Neural progenitor cell (in vitro differentiated cells): ENCODE data around the gene PLAC8L1.

Experiments used
- EZH2 ChIP-seq: fragments of 200-600 bp; sonication (generic); IDR thresholded peaks from 2 replicates; pipeline ENCODE4 v1.6.1; 2017; ENCODE audit warnings: antibody characterized with exemption, mild to moderate bottlenecking, moderate library complexity
- EZH2phosphoT487 ChIP-seq: fragments of 200-600 bp; sonication (generic); IDR thresholded peaks from 2 replicates; pipeline ENCODE4 v1.6.1; 2017; ENCODE audit warnings: antibody characterized with exemption
- TF ChIP-seq, protein P1 (sequence below): fragments of 200-600 bp; sonication (generic); IDR thresholded peaks from 2 replicates; pipeline ENCODE4 v1.5.1; 2017; ENCODE audit warnings: antibody characterized with exemption, mild to moderate bottlenecking

DNA sequence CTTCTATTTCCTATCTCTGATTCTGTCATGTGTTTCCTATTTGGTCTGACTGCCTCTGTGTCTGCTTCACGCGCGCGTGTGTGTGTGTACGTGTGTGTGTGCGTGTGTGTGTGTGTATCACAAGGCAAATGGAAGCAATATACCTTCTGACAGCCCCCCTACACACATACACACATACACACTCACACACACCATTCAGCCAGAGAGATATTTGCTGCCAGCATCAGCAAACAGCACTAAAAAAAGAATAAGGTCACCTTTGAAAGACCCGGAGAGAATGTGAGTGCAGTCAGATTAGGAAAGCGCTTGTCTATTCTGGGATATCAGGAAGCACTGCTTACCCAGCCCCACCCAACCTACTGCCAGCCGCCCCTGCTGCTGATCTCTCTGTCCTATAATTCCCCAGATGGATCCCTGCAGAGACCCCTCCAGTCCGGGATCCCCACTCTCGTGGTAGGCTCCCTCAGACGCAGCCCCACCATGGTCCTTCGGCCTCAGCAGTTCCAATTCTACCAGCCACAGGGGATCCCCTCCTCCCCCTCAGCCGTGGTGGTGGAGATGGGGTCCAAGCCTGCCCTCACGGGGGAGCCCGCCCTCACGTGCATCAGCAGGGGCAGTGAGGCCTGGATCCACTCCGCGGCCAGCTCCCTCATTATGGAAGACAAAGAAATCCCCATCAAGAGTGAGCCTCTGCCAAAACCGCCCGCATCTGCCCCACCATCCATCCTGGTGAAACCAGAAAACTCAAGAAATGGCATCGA, 45.7 kb downstream of the PLAC8L1 start:
- TF ChIP-seq EZH2 = no peak
- TF ChIP-seq, protein P1, sequence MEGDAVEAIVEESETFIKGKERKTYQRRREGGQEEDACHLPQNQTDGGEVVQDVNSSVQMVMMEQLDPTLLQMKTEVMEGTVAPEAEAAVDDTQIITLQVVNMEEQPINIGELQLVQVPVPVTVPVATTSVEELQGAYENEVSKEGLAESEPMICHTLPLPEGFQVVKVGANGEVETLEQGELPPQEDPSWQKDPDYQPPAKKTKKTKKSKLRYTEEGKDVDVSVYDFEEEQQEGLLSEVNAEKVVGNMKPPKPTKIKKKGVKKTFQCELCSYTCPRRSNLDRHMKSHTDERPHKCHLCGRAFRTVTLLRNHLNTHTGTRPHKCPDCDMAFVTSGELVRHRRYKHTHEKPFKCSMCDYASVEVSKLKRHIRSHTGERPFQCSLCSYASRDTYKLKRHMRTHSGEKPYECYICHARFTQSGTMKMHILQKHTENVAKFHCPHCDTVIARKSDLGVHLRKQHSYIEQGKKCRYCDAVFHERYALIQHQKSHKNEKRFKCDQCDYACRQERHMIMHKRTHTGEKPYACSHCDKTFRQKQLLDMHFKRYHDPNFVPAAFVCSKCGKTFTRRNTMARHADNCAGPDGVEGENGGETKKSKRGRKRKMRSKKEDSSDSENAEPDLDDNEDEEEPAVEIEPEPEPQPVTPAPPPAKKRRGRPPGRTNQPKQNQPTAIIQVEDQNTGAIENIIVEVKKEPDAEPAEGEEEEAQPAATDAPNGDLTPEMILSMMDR = no peak
- no peak for TF ChIP-seq EZH2phosphoT487
